Endothelial cell of umbilical vein (primary cell): Measurements from ENCODE around the gene WSB2. TPM values are rescaled to one million over a fixed set of nuclear protein-coding genes. Genes with fewer than 3 reads are reported as not detected.

Source experiments
- BruUV-seq: library from RNA; stranded (reverse); fragments of 400-500 nt; replicated peaks from 2 replicates; lab custom pipeline; 2021; lab: Mats Ljungman, UMichigan
- CTCF ChIA-PET: fragments of 300-600, 350-600 bp; sonication (Branson Sonifier 250); formaldehyde crosslinking; loops from one replicate; lab custom pipeline; 2021; ENCODE audit warnings: antibody characterized with exemption, inconsistent platforms; lab: Charles Lee
- POLR2A ChIA-PET: fragments of 300-600, 350-600 bp; sonication (Branson Sonifier 250); formaldehyde crosslinking; loops from one replicate; lab custom pipeline; 2021; ENCODE audit warnings: antibody characterized with exemption, inconsistent platforms; lab: Charles Lee
- DNase-seq: peaks from one replicate; pipeline ENCODE4 v3.0.0-alpha.2; 2011; ENCODE audit warnings: low read depth, low spot score
- FAIRE-seq: peaks from 2 replicates; lab custom pipeline; 2011; peaks lifted over from hg19 to GRCh38; lab: Jason Lieb, UNC
- H2AFZ ChIP-seq: 2 replicates; pipeline ENCODE4 v1.6.0; 2012; ENCODE audit warnings: low read depth, low read length, control low read depth, inconsistent platforms
- H3K27ac ChIP-seq: 2 replicates; pipeline ENCODE4 v1.5.1; 2011; ENCODE audit warnings: low read depth, mild to moderate bottlenecking, control low read depth, low read length, moderate library complexity; ENCODE audit not compliant: insufficient read depth
- H3K27me3 ChIP-seq, 2 experiments: 2 replicates each; pipeline versions ENCODE4 v1.6.0 to v1.6.1; 2011; ENCODE audit warnings: low read length in 2 of 2, mixed read lengths in 1 of 2; ENCODE audit not compliant: control insufficient read depth in 2 of 2, insufficient read depth in 2 of 2
- H3K36me3 ChIP-seq, 2 experiments: 2 replicates in 1 of 2; 3 replicates in 1 of 2; pipeline ENCODE4 v1.5.1; 2011; ENCODE audit warnings: low read length in 2 of 2, mild to moderate bottlenecking in 1 of 2, moderate library complexity in 1 of 2; ENCODE audit not compliant: control insufficient read depth in 2 of 2, insufficient read depth in 2 of 2; ENCODE audit errors: extremely low read depth in 1 of 2
- H3K4me1 ChIP-seq: 3 replicates; pipeline ENCODE4 v1.5.1; 2011; ENCODE audit warnings: mild to moderate bottlenecking, low read length; ENCODE audit not compliant: control insufficient read depth, insufficient read depth; ENCODE audit errors: extremely low read depth
- H3K4me2 ChIP-seq: 2 replicates; pipeline ENCODE4 v1.6.1; 2011; ENCODE audit warnings: low read length, control low read depth, mixed read lengths; ENCODE audit not compliant: insufficient read depth
- H3K4me3 ChIP-seq, 3 experiments: fragments of 200-600 bp in 1 of 3; sonication (generic), shearing (Covaris generic) in 1 of 3; replicated peaks in 1 of 3; 2 replicates each; pipeline ENCODE4 v1.5.1; 2011 to 2016; ENCODE audit warnings: control low read depth in 3 of 3, low read length in 3 of 3, mild to moderate bottlenecking in 2 of 3, inconsistent platforms in 1 of 3, low read depth in 1 of 3, moderate library complexity in 1 of 3; ENCODE audit not compliant: insufficient read depth in 1 of 3
- H3K79me2 ChIP-seq: 2 replicates; pipeline ENCODE4 v1.6.0; 2012; ENCODE audit warnings: low read length, inconsistent platforms; ENCODE audit not compliant: control insufficient read depth, insufficient read depth
- H3K9ac ChIP-seq: replicated peaks from 2 replicates; pipeline ENCODE3; 2011; ENCODE audit warnings: low read length, control low read depth; ENCODE audit not compliant: insufficient read depth; ENCODE audit errors: extremely low read depth
- H3K9me1 ChIP-seq: replicated peaks from 3 replicates; pipeline ENCODE4 v1.6.0; 2011; ENCODE audit warnings: mild to moderate bottlenecking, low read length; ENCODE audit not compliant: control insufficient read depth, insufficient read depth; ENCODE audit errors: extremely low read depth
- H3K9me3 ChIP-seq: replicated peaks from 2 replicates; pipeline ENCODE4 v1.5.1; 2012; ENCODE audit warnings: low read length, inconsistent platforms; ENCODE audit not compliant: control insufficient read depth, insufficient read depth
- H4K20me1 ChIP-seq: replicated peaks from 2 replicates; pipeline ENCODE3; 2011; ENCODE audit warnings: mild to moderate bottlenecking, low read length; ENCODE audit not compliant: control insufficient read depth, insufficient read depth; ENCODE audit errors: extremely low read depth
- EZH2 ChIP-seq: IDR thresholded peaks from 2 replicates; pipeline ENCODE4 v1.6.1; 2012; ENCODE audit warnings: borderline replicate concordance, low read depth, mild to moderate bottlenecking, moderate library complexity, low read length, inconsistent platforms; ENCODE audit not compliant: severe bottlenecking
- FOS ChIP-seq: IDR thresholded peaks from 2 replicates; pipeline ENCODE4 v1.6.1; 2011; ENCODE audit warnings: mild to moderate bottlenecking, low read length, moderate library complexity, borderline replicate concordance; ENCODE audit not compliant: insufficient read depth
- GATA2 ChIP-seq: IDR thresholded peaks from 2 replicates; pipeline ENCODE4 v1.7.0; 2011; ENCODE audit warnings: low read depth, mild to moderate bottlenecking, moderate library complexity, mixed read lengths, low read length; ENCODE audit not compliant: insufficient read length, insufficient read depth
- JUN ChIP-seq: IDR thresholded peaks from 2 replicates; pipeline ENCODE4 v1.6.1; 2011; ENCODE audit warnings: borderline replicate concordance, low read depth; ENCODE audit not compliant: insufficient read length, insufficient read depth
- MYC ChIP-seq: IDR thresholded peaks from one replicate; pipeline ENCODE4 v1.6.1; 2011; ENCODE audit warnings: mild to moderate bottlenecking, low read depth, low read length
- POLR2A ChIP-seq: IDR thresholded peaks from 2 replicates; pipeline ENCODE4 v1.6.1; 2012; ENCODE audit warnings: low read depth, mild to moderate bottlenecking, control low read depth, low read length
- POLR2AphosphoS5 ChIP-seq: IDR thresholded peaks from 2 replicates; pipeline ENCODE4 v1.6.1; 2012; ENCODE audit warnings: low read depth, mild to moderate bottlenecking, control low read depth, low read length, moderate library complexity; ENCODE audit not compliant: insufficient read depth
- dilution Hi-C: fragments of 300-500 bp; cut with MboI; formaldehyde crosslinking; loops from one replicate; pipeline ENCODE4 v1.15.0; 2019; ENCODE audit warnings: low sequenced_read_pairs; ENCODE audit not compliant: extremely low pct_ligation_motif_present
- intact Hi-C: fragments of 100-400 bp; cut with micrococcal nuclease; formaldehyde crosslinking; loops from one replicate; pipeline ENCODE4 v1.10.0; 2022
- polyA plus RNA-seq, 4 experiments: library from polyadenylated mRNA; depleted of rRNA in 3 of 4; stranded (reverse) in 3 of 4; unstranded in 1 of 4; fragments of >200 nt; gene quantifications; 2 replicates each; pipeline versions ENCODE4 v1.2.1 to v1.2.3, GENCODE V29; 2011 to 2012; ENCODE audit warnings: missing spikeins in 1 of 4
- total RNA-seq: library from RNA; stranded (reverse); gene quantifications from 2 replicates; pipeline ENCODE4 v1.2.3, GENCODE V29; 2021
- TF ChIP-seq, protein P1 (sequence below): IDR thresholded peaks from 2 replicates; pipeline ENCODE4 v1.6.1; 2011; ENCODE audit not compliant: insufficient read depth, insufficient read length
- TF ChIP-seq, protein P2 (sequence below), 2 donors: IDR thresholded peaks; 1 replicate in 1 of 2; 2 replicates in 1 of 2; pipeline ENCODE4 v1.5.1; 2011; ENCODE audit warnings: low read length in 2 of 2, mild to moderate bottlenecking in 2 of 2, moderate library complexity in 2 of 2, control low read depth in 1 of 2, inconsistent platforms in 1 of 2, low read depth in 1 of 2; ENCODE audit not compliant: insufficient read depth in 1 of 2; ENCODE audit errors: extremely low read depth in 1 of 2

WSB2 gene
- total and polyA plus RNA-seq, 2 donors (not counting 3 experiments of a cell fraction or from before 2014, with no cell fraction given): 73.6 to 107 TPM

DNA sequence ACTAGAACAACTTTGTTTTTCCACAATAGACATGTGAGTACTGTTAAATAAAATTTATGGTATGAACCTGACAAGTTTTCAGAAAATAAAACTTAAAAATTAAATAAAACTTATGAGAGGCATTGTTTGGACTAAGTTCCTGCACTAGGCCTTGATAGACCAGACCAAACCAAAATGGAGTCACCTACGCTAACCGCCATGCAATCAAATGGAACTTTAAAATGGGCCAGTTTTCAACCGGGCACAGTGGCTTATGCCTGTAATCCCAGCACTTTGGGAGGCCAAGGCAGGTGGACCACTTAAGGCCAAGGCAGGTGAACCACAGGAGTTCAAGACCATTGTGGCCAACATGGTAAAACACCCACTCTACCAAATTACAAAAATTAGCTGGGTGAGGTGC lies 49.6 kb downstream of the WSB2 start:
- Histone ChIP-seq H3K79me2 (no peaks in the 10 kb centered on the region), H3K9me3 (no peaks in the 10 kb centered on the region), H3K4me2 (no peak overlapping the region), H3K27ac (no peak overlapping the region), H3K9ac (no peak overlapping the region), H3K9me1 (no peaks in the 10 kb centered on the region), H3K4me1 (peaks cover 2% of the 10 kb centered on the region), H2AFZ (no peak overlapping the region), H4K20me1 (no peaks in the 10 kb centered on the region), H3K27me3 (peaks cover 4% of the 10 kb centered on the region in 2 experiments), H3K36me3 (no peaks in the 10 kb centered on the region), H3K4me3 (no peak overlapping the region)
- BruUV-seq: no TSS peak
- no peak for FAIRE-seq
- no peak for TF ChIP-seq GATA2
- no peak for TF ChIP-seq POLR2A
- TF ChIP-seq, protein P1, sequence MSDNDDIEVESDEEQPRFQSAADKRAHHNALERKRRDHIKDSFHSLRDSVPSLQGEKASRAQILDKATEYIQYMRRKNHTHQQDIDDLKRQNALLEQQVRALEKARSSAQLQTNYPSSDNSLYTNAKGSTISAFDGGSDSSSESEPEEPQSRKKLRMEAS: no peak
- no peak for TF ChIP-seq JUN
- TF ChIP-seq EZH2: no peak
- TF ChIP-seq MYC: no peak
- TF ChIP-seq, protein P2, sequence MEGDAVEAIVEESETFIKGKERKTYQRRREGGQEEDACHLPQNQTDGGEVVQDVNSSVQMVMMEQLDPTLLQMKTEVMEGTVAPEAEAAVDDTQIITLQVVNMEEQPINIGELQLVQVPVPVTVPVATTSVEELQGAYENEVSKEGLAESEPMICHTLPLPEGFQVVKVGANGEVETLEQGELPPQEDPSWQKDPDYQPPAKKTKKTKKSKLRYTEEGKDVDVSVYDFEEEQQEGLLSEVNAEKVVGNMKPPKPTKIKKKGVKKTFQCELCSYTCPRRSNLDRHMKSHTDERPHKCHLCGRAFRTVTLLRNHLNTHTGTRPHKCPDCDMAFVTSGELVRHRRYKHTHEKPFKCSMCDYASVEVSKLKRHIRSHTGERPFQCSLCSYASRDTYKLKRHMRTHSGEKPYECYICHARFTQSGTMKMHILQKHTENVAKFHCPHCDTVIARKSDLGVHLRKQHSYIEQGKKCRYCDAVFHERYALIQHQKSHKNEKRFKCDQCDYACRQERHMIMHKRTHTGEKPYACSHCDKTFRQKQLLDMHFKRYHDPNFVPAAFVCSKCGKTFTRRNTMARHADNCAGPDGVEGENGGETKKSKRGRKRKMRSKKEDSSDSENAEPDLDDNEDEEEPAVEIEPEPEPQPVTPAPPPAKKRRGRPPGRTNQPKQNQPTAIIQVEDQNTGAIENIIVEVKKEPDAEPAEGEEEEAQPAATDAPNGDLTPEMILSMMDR (IDR thresholded peaks at IDR 0.05; ENCODE audit: extremely low read depth in 1 of 2, insufficient read depth in 1 of 2, low read depth in 1 of 2, low read length in 2 of 2): no peak
- TF ChIP-seq POLR2AphosphoS5: no peak
- no peak for TF ChIP-seq FOS
- intact Hi-C loops: no loop called here
- dilution Hi-C loops: no loop called here
- no peak for DNase-seq
- ChIA-PET CTCF (no interaction called here), POLR2A (no interaction called here)
